ENCODE measurements around the gene LIMS1.
A peak's percentile ranks its signal among the peaks of the same experiment; 100 is the strongest.
"Not testable (repeated sequence)": the region's sequence is repeated elsewhere in the genome, so short reads cannot be mapped to it uniquely, and the experiment has no call there.

The LIMS1 gene

DNA sequence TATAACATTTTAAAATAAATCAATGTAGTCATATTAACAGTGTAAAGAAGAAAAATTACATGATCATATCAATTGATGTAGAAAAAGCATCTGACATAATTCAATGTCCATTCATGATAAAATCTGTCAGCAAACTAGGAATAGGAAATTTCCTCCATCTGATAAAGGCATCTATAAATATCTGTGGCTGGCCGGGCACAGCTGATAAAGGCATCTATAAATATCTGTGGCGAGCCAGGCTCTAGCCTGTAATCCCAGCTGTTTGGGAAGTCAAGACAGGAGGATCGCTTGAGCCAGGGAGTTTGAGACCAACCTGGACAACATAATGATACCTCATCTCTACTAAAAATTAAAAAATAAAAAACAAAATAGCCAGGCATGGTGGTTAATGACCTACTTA lies 166.9 kb downstream of the LIMS1 start:
- no peak for TF ChIP-seq CTCF (IDR thresholded peaks at IDR 0.05; ENCODE audit: insufficient read depth, low read depth, low read length, missing control alignments)
- no peak for DNase-seq (ENCODE audit: low read depth)
- no peak overlapping the region for H3K4me3 ChIP-seq (ENCODE audit: low read depth, low read length)

- no peak for TF ChIP-seq CTCF (IDR thresholded peaks at IDR 0.05; ENCODE audit: insufficient read depth, low read depth, low read length, missing control alignments)
- no peak overlapping the region for H3K4me3 ChIP-seq (ENCODE audit: low read depth, low read length)
- DNase-seq (ENCODE audit: low read depth): no peak
Observed at GRCh38 chr2:108701806-108702205, 167.5 kb downstream of the LIMS1 start.

- no peak for DNase-seq (ENCODE audit: low read depth)
- H3K4me3 ChIP-seq (ENCODE audit: low read depth, low read length): no peak overlapping the region
- TF ChIP-seq CTCF (IDR thresholded peaks at IDR 0.05; ENCODE audit: insufficient read depth, low read depth, low read length, missing control alignments): no peak
Observed at GRCh38 chr2:108704871-108705270, 170.6 kb downstream of the LIMS1 start.

DNA sequence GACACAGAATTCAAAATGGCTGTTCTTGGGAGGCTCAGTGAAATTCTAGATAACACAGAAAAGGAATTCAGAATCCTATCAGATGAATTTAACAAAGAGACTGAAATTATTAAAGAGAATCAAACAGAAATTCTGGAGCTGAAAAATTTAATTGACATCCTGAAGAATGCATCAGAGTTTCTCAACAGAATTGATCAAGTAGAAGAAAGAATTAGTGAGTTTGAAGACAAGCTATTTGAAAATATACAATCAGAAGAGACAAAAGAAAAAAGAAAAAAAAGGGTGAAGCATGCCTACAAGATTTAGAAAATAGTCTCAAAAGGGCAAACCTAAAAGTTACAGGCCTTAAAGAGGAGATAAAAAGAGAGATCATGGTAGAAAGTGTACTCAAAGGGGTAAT lies 173.0 kb downstream of the LIMS1 start:
- DNase-seq (ENCODE audit: low read depth): no peak
- TF ChIP-seq CTCF (IDR thresholded peaks at IDR 0.05; ENCODE audit: insufficient read depth, low read depth, low read length, missing control alignments): no peak
- no peak overlapping the region for H3K4me3 ChIP-seq (ENCODE audit: low read depth, low read length)

GRCh38 chr2:108716971-108717370 lies 182.7 kb downstream of the LIMS1 start:
- not testable (repeated sequence) for DNase-seq (ENCODE audit: low read depth)

DNA sequence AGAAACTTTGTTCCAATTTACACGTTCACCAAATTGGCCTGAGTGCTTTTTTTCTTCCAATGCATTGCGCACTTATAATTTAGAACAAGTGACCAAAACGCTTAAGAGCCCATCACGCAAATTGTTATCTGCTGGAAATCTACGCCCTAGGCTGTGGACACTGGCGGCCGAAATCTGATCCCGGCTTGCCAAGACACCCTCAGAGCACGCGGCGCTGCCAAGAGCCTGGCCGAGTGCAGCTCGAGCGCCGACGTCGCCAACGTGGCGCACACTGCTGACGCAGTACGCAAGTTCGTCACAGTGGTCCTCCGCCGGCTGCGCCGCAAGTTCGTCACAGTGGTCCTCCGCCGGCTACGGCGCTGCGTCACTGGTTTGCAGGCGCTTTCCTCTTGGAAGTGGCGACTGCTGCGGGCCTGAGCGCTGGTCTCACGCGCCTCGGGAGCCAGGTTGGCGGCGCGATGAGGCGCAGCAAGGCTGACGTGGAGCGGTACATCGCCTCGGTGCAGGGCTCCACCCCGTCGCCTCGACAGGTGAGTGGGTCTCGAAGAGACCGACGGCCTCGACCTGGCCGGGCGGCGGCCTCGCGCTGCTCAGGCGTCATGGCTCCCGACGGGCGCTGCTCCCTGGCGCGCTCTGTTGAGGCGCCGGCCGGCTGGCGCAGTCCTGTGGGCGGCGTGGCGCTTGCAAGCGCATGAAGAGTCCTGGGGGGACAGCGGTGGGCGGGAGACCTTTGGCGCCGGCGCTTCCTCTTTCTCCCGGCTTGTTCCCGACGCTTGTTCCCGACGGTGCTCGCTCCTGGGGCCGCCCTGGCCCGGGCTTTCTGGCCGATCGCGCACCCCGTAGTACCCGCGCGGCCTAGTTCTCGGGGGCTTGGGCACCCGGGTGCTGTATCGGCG lies 185.1 kb downstream of the LIMS1 start, which contains the start of gene RANBP2:
Gene RANBP2, plus strand, starts transcription at position 334 of the 896 bp plus-strand sequence. Its CDS starts 125 bp downstream, at position 459.
- DNase-seq (ENCODE audit: low read depth): peak; percentile 99
- no peak for TF ChIP-seq CTCF (IDR thresholded peaks at IDR 0.05; ENCODE audit: insufficient read depth, low read depth, low read length, missing control alignments)
- peak within 1 kb of the TSS; percentile 99 for H3K4me3 ChIP-seq (ENCODE audit: low read depth, low read length)

More at GRCh38 chr2:108716971-108717370, 182.7 kb downstream of the LIMS1 start:
- H3K4me3 ChIP-seq (ENCODE audit: low read depth, low read length): not testable (repeated sequence)

GRCh38 chr2:108726048-108726447 lies 191.8 kb downstream of the LIMS1 start:
- not testable (repeated sequence) for DNase-seq (ENCODE audit: low read depth); H3K4me3 ChIP-seq (ENCODE audit: low read depth, low read length)

DNA sequence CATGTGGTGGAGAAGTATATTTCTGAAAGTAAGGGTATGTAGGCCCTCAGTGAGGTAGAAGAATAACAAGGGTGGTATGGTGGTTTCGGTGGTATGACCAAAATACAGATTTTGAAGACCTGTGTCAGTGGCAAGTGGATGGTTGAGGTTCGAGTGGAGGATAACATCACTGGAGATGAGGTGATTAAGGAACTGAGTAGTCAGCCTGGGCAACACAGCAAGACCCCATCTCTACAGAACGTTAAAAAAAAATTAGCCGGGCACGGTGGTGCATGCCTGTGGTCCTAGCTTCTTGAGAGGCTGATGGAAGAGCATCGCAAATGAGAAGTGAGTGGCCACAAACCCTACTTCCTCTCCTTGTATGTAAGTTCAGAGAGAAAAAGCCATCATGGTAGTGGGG lies 200.4 kb downstream of the LIMS1 start:
- not testable (repeated sequence) for H3K4me3 ChIP-seq (ENCODE audit: low read depth, low read length); DNase-seq (ENCODE audit: low read depth)
